ENCODE measurements around the gene TBC1D17. TPM values are rescaled to one million over a fixed set of nuclear protein-coding genes. Genes with fewer than 3 reads are reported as not detected.

TBC1D17 gene
- total RNA-seq, 4 donors from 2014 or later = 25.1 to 41.9 (median 37.3) TPM

- TF ChIP-seq EP300 (IDR thresholded peaks at IDR 0.05) (no peak), POLR2AphosphoS5 (IDR thresholded peaks at IDR 0.05) (no peak)
- Histone ChIP-seq H3K36me3 (peaks cover 0 to 73% of the 10 kb centered on the region in 2 donors), H3K9me3 (no peaks in the 10 kb centered on the region), H3K27ac (no peak overlapping the region), H3K4me1 (peaks cover 0 to 75% (median 22%) of the 10 kb centered on the region in 3 donors), H3K27me3 (no peaks in the 10 kb centered on the region), H3K4me3 (no peak overlapping the region)
- WGBS, 2 donors (ENCODE audit: low coverage in 1 of 2) = 88 to 100% methylated on average over 3 to 5 of the region's 5 CpGs
- no peak for ATAC-seq
Measured at GRCh38 chr19:49925486-49925885, 48.0 kb downstream of the TBC1D17 start.

- Histone ChIP-seq H3K36me3 (peaks cover 0 to 67% of the 10 kb centered on the region in 2 donors), H3K27ac (no peak overlapping the region), H3K4me1 (peaks cover 0 to 81% (median 22%) of the 10 kb centered on the region in 3 donors), H3K9me3 (no peaks in the 10 kb centered on the region), H3K27me3 (no peaks in the 10 kb centered on the region), H3K4me3 (no peak overlapping the region)
- 80 to 87% methylated on average over 3 to 10 of the region's 10 CpGs for WGBS, 2 donors (ENCODE audit: low coverage in 1 of 2)
- no peak for ATAC-seq
- TF ChIP-seq EP300 (IDR thresholded peaks at IDR 0.05) (no peak), POLR2AphosphoS5 (IDR thresholded peaks at IDR 0.05) (no peak), CTCF (IDR thresholded peaks at IDR 0.05) (no peak), POLR2A (IDR thresholded peaks at IDR 0.05) (no peak)
Measured at GRCh38 chr19:49926515-49926914, 49.0 kb downstream of the TBC1D17 start.

DNA sequence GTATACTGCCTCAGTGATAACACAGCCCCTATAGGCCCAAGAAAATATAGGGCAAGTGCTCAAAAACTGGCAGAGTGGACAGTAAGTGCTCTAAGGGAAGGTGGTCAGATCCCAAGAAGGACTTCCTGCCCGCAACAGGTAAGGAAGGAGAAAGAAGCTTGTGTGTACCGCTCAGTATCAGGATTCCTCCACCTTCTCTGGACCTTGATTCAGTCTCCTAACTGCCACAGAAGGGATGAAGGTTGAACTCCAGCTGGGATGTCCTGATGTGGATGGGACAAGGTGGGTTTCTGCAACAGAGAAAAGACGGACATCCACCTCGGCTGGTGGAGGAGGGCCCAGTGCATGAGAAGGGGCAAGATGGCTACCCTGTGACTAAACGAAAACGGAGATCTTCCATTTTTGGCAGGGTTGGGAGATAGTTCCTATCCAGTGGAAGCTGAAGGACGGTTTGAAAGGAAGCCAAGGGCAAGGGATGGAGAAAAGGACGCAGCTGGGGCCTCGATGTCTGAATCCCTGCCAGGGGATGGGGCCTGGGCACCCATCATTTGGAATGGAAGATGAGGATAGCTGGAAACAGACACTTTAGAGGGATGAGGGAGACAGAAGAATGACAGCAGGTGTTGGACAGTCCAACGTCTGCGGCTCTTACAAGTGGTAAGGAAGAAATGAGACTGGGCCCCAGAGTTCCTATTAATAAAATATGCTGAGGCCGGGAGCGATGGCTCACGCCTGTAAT, 50.2 kb downstream of the TBC1D17 start:
- peak overlapping the region in 2 of 4 donors; percentile 93 to 94 for H3K27ac ChIP-seq
- peak overlapping the region in 1 of 2 donors; percentile 96 for H3K4me3 ChIP-seq
- peaks cover 0 to 73% (median 22%) of the 10 kb centered on the region in 3 donors for H3K4me1 ChIP-seq
- 73 to 87% methylated on average over 9 to 14 of the region's 14 CpGs for WGBS, 2 donors (ENCODE audit: low coverage in 1 of 2)
- no peak for ATAC-seq
- H3K36me3 ChIP-seq = peaks cover 0 to 63% of the 10 kb centered on the region in 2 donors
- H3K9me3 ChIP-seq = no peaks in the 10 kb centered on the region
- TF ChIP-seq POLR2A (IDR thresholded peaks at IDR 0.05) (no peak), EP300 (IDR thresholded peaks at IDR 0.05) (no peak), POLR2AphosphoS5 (IDR thresholded peaks at IDR 0.05) (no peak), CTCF (IDR thresholded peaks at IDR 0.05) (no peak)
- H3K27me3 ChIP-seq = no peaks in the 10 kb centered on the region

- Histone ChIP-seq H3K27me3 (no peaks in the 10 kb centered on the region), H3K9me3 (no peaks in the 10 kb centered on the region), H3K4me3 (peak within 1 kb of the TSS; percentile 78 to 96), H3K4me1 (peaks cover 0 to 59% (median 22%) of the 10 kb centered on the region in 3 donors), H3K27ac (peak within 1 kb of the TSS; percentile 64 to 96 (median 94)), H3K36me3 (peaks cover 0 to 55% of the 10 kb centered on the region in 2 donors)
- TF ChIP-seq POLR2A (IDR thresholded peaks at IDR 0.05) (peak; percentile 34 to 41), POLR2AphosphoS5 (IDR thresholded peaks at IDR 0.05) (peak; percentile 14), EP300 (IDR thresholded peaks at IDR 0.05) (no peak)
- peak; percentile 60 for ATAC-seq
- WGBS, 2 donors (ENCODE audit: low coverage in 1 of 2) = 0 to 3% methylated on average over 5 to 33 of the region's 48 CpGs
Measured at GRCh38 chr19:49929121-49929610, 51.7 kb downstream of the TBC1D17 start, which contains the start of the genes ATF5 and NUP62. ATF5 (plus strand) TSS chr19:49929205; CDS start chr19:49930851, 1,646 bp downstream. NUP62 (minus strand) TSS chr19:49929504; CDS start chr19:49909807, 19,697 bp downstream.

- Histone ChIP-seq H3K9me3 (no peaks in the 10 kb centered on the region), H3K36me3 (peaks cover 0 to 48% of the 10 kb centered on the region in 2 donors), H3K27ac (peak overlapping the region; percentile 64 to 96 (median 94)), H3K4me1 (peaks cover 0 to 52% (median 15%) of the 10 kb centered on the region in 3 donors), H3K4me3 (peak overlapping the region; percentile 78 to 96), H3K27me3 (no peaks in the 10 kb centered on the region)
- TF ChIP-seq EP300 (IDR thresholded peaks at IDR 0.05) (no peak), POLR2A (IDR thresholded peaks at IDR 0.05) (peak; percentile 47 to 64), CTCF (IDR thresholded peaks at IDR 0.05) (peak in 1 of 4 experiments; percentile 38), POLR2AphosphoS5 (IDR thresholded peaks at IDR 0.05) (peak; percentile 74)
- WGBS, 2 donors (ENCODE audit: low coverage in 1 of 2) = 7 to 9% methylated on average over 10 to 27 of the region's 43 CpGs
- peak; percentile 95 for ATAC-seq
Measured at GRCh38 chr19:49929611-49930482, 52.3 kb downstream of the TBC1D17 start.
